SU-DHL-6 (cell line): ENCODE data around the gene RSPH1.

ENCODE experiments used
- H2AFZ ChIP-seq: fragments of 200-600 bp; sonication (generic); 2 replicates; pipeline ENCODE4 v1.6.1; 2014; ENCODE audit warnings: low read depth, mild to moderate bottlenecking, moderate library complexity, mixed read lengths, antibody characterized with exemption, low read length; ENCODE audit not compliant: severe bottlenecking
- H3F3A ChIP-seq: fragments of 200-600 bp; shearing (Covaris generic); 2 replicates; pipeline ENCODE4 v1.6.0; 2016; ENCODE audit warnings: antibody characterized with exemption, mild to moderate bottlenecking; ENCODE audit not compliant: insufficient read depth
- H3K27ac ChIP-seq: fragments of 200-600 bp; sonication (generic); 2 replicates; pipeline ENCODE4 v1.5.1; 2016; ENCODE audit warnings: low read depth, mild to moderate bottlenecking, low read length, moderate library complexity, mixed read lengths
- H3K27me3 ChIP-seq: fragments of 200-600 bp; sonication (generic), shearing (Covaris generic); 2 replicates; pipeline ENCODE4 v1.6.0; 2014; ENCODE audit warnings: mild to moderate bottlenecking, low read length
- H3K36me3 ChIP-seq: fragments of 200-600 bp; sonication (generic); 2 replicates; pipeline ENCODE4 v1.6.1; 2014; ENCODE audit warnings: mild to moderate bottlenecking, low read length, mixed read lengths
- H3K4me2 ChIP-seq: fragments of 300-600, 200-600 bp; shearing (Covaris generic), sonication (generic); 2 replicates; pipeline ENCODE4 v1.6.0; 2014; ENCODE audit warnings: low read length, low read depth, mild to moderate bottlenecking; ENCODE audit not compliant: poor library complexity, severe bottlenecking
- H3K4me3 ChIP-seq: fragments of 200-600 bp; sonication (generic); 2 replicates; pipeline ENCODE4 v1.5.1; 2014; ENCODE audit warnings: antibody characterized with exemption, low read length, mild to moderate bottlenecking, mixed read lengths; ENCODE audit not compliant: insufficient read depth, poor library complexity, severe bottlenecking
- H3K79me2 ChIP-seq: fragments of 200-600 bp; sonication (generic); 2 replicates; pipeline ENCODE4 v1.6.1; 2014; ENCODE audit warnings: mild to moderate bottlenecking, low read length, moderate library complexity; ENCODE audit not compliant: insufficient read depth
- H3K9ac ChIP-seq: fragments of 200-600 bp; sonication (generic); 2 replicates; pipeline ENCODE4 v1.7.0; 2014; ENCODE audit warnings: mild to moderate bottlenecking, low read length
- H3K9me2 ChIP-seq: fragments of 200-600 bp; sonication (generic); replicated peaks from 2 replicates; pipeline ENCODE4 v1.6.1; 2014; ENCODE audit warnings: low read length; ENCODE audit not compliant: insufficient read depth
- H3K9me3 ChIP-seq: fragments of 200-600 bp; sonication (generic); 2 replicates; pipeline ENCODE4 v1.6.1; 2014; ENCODE audit warnings: low read length, mixed read lengths; ENCODE audit not compliant: insufficient read depth
- H4K20me1 ChIP-seq: fragments of 200-600 bp; sonication (generic); 2 replicates; pipeline ENCODE4 v1.6.1; 2014; ENCODE audit warnings: low read depth, mild to moderate bottlenecking, antibody characterized with exemption, low read length, moderate library complexity, mixed read lengths
- EZH2phosphoT487 ChIP-seq: fragments of 200-600 bp; sonication (generic), shearing (Covaris generic); conservative IDR thresholded peaks from 2 replicates; pipeline ENCODE4 v1.6.1; 2018; ENCODE audit warnings: mild to moderate bottlenecking, antibody characterized with exemption, low read length, moderate library complexity, mixed read lengths
- TF ChIP-seq, protein P1 (sequence below): fragments of 200-600 bp; sonication (generic); IDR thresholded peaks from one replicate; pipeline ENCODE4 v1.5.1; 2017; ENCODE audit warnings: antibody characterized with exemption, mild to moderate bottlenecking, low read length, moderate library complexity; ENCODE audit not compliant: insufficient read depth, poor library complexity, severe bottlenecking

RSPH1 gene

DNA sequence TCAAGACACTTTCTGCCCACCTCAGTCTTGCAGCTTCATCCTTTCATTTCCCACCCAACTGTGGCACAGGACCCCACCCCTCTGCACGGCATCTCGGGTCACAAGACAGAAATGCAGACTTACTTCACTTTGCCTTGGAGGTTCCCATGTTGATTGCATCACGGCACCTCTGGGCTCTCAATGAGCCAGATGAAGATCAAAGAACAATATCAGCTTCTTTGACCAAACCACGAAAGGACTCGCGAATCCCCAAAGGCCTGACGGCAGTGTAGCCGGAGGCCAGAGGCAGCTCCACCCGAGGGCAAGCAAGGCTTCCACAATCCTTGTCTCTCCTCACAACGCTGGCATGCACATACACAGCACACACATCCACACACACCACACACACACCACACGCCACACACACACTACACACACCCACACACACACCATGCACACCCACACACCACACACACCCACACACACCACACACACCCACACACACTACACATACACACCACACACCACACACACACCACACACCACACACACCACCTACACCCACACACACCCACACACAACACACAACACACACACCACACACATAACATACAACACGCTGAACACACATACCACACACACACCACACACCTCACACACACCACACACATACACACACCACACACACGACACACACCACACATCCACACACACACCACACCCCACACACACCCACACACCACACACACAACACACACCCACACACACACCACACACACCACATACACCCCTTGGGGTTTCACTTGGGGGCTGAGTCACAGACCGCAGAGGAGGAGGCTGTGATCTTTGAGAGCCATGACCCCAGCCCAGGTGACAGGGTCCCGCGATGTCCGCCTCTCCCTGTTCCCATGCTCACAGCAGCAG is 56.5 kb downstream of the RSPH1 start:
- Histone ChIP-seq H3K79me2 (no peaks in the 10 kb centered on the region), H3K9ac (no peak overlapping the region), H3K36me3 (no peaks in the 10 kb centered on the region), H3K27me3 (no peaks in the 10 kb centered on the region), H3K4me2 (no peak overlapping the region), H3K9me2 (no peaks in the 10 kb centered on the region), H3F3A (no peaks in the 10 kb centered on the region), H3K9me3 (no peaks in the 10 kb centered on the region), H3K27ac (no peak overlapping the region), H2AFZ (no peak overlapping the region), H3K4me3 (no peak overlapping the region), H4K20me1 (no peaks in the 10 kb centered on the region)
- TF ChIP-seq EZH2phosphoT487: no peak
- TF ChIP-seq, protein P1, sequence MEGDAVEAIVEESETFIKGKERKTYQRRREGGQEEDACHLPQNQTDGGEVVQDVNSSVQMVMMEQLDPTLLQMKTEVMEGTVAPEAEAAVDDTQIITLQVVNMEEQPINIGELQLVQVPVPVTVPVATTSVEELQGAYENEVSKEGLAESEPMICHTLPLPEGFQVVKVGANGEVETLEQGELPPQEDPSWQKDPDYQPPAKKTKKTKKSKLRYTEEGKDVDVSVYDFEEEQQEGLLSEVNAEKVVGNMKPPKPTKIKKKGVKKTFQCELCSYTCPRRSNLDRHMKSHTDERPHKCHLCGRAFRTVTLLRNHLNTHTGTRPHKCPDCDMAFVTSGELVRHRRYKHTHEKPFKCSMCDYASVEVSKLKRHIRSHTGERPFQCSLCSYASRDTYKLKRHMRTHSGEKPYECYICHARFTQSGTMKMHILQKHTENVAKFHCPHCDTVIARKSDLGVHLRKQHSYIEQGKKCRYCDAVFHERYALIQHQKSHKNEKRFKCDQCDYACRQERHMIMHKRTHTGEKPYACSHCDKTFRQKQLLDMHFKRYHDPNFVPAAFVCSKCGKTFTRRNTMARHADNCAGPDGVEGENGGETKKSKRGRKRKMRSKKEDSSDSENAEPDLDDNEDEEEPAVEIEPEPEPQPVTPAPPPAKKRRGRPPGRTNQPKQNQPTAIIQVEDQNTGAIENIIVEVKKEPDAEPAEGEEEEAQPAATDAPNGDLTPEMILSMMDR: no peak

DNA sequence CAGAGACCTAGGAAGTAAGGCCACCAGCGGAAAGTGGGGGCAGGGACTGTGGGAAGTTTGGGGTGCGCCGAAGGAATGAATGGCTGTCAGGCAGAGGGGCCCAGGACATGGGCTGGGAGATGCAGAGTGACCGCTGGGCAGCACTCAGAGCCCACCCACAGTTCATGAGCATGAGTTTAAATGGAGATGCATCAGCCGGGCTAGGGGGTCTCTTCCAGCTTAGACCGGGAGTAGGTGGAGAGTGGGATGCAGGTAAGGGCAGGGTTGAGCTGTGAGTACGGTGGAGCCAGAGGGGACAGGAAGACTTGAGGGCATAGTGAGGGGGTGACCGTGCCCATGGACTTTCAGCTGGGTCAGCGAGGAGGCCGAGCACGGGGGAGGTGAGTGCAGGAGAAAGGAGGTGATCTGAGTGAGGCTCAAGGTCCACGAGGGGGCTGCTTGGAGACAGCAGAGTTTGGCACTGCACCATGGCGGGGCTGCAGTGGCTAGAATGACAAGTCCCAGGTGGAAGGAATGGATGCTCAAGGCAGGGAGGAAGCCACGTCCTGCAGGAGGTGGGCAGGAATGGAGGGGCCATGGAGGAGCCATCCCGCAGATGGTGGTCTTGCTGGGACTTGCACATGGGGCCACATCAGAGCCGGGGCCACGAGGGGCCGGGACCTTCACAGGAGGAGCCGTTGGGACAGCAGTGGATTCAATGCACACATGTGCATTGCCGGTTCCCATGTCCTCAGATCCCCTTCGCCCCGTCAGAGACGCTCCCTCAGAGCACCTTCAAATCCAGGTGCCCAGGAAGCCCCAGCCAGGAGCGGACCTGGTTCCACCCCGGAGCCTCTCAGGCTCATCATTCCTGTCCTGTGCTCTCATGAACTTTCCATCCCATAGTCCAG is 57.5 kb downstream of the RSPH1 start:
- Histone ChIP-seq H3K4me3 (no peak overlapping the region), H4K20me1 (no peaks in the 10 kb centered on the region), H3K36me3 (no peaks in the 10 kb centered on the region), H3K27me3 (no peaks in the 10 kb centered on the region), H3K9me2 (no peaks in the 10 kb centered on the region), H3F3A (no peaks in the 10 kb centered on the region), H3K79me2 (no peaks in the 10 kb centered on the region), H2AFZ (no peak overlapping the region), H3K9ac (no peak overlapping the region), H3K4me2 (no peak overlapping the region), H3K27ac (no peak overlapping the region), H3K9me3 (no peaks in the 10 kb centered on the region)
- TF ChIP-seq, protein P1: no peak
- no peak for TF ChIP-seq EZH2phosphoT487

DNA sequence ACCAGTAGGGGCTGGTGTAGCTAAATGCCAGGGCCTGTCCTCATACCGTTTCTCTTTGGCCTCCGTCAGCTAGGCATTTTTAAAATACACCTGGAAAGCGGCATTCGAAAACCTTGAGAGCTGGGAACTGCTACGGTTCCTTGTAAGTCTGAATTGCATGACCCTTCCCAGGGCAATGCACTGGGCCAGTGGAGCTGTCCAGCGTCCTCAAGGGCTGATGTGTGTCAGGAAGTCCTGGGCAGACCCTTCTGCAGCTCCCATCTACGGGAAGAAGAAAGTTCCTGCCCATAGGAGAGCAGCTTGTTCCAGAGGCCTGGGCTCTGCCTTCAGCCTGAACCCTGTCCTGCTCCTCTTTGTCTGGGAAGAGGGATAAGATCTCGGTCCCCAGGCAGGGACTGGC is 58.2 kb downstream of the RSPH1 start:
- H2AFZ ChIP-seq: no peak overlapping the region
- H3K4me3 ChIP-seq: no peak overlapping the region
- no peak overlapping the region for H3K27ac ChIP-seq
- no peaks in the 10 kb centered on the region for H3K36me3 ChIP-seq
- TF ChIP-seq, protein P1: no peak
- no peak for TF ChIP-seq EZH2phosphoT487
- no peaks in the 10 kb centered on the region for H4K20me1 ChIP-seq
- no peaks in the 10 kb centered on the region for H3K9me2 ChIP-seq
- no peaks in the 10 kb centered on the region for H3F3A ChIP-seq
- no peak overlapping the region for H3K4me2 ChIP-seq
- no peaks in the 10 kb centered on the region for H3K27me3 ChIP-seq
- H3K79me2 ChIP-seq: no peaks in the 10 kb centered on the region
- H3K9me3 ChIP-seq: peaks cover under 1% of the 10 kb centered on the region; the same call in 1 of the 2 replicates
- H3K9ac ChIP-seq: no peak overlapping the region
